WERI-Rb-1 (cell line): Measurements from ENCODE around the gene GADL1.

Experiments used
- DNase-seq: peaks from one replicate; pipeline ENCODE4 v3.0.0-alpha.2; 2020
- H3K27ac ChIP-seq: fragments of 250-450 bp; sonication (Bioruptor Pico); 2 replicates; pipeline ENCODE4 v1.5.1; 2020; ENCODE audit warnings: mild to moderate bottlenecking, moderate library complexity
- H3K27me3 ChIP-seq: fragments of 250-450 bp; sonication (Bioruptor Pico); 2 replicates; pipeline ENCODE4 v1.5.1; 2021; ENCODE audit warnings: mild to moderate bottlenecking, low read depth, moderate library complexity; ENCODE audit not compliant: insufficient read depth, severe bottlenecking
- H3K36me3 ChIP-seq: fragments of 250-450 bp; sonication (Bioruptor Pico); 2 replicates; pipeline ENCODE4 v1.5.1; 2020; ENCODE audit warnings: mild to moderate bottlenecking, moderate library complexity
- H3K4me3 ChIP-seq: 2 replicates; pipeline ENCODE4 v1.5.1; 2011; ENCODE audit warnings: low read depth, mild to moderate bottlenecking, control low read depth, low read length
- H3K9me3 ChIP-seq: fragments of 250-450 bp; sonication (Bioruptor Pico); 2 replicates; pipeline ENCODE4 v1.5.1; 2021; ENCODE audit warnings: mild to moderate bottlenecking, moderate library complexity; ENCODE audit not compliant: severe bottlenecking
- TF ChIP-seq, protein P1 (sequence below): IDR thresholded peaks from 2 replicates; pipeline ENCODE4 v1.5.1; 2011; ENCODE audit warnings: low read depth, mild to moderate bottlenecking, control low read depth, inconsistent platforms, low read length

GADL1 gene

GRCh38 chr3:30713885-30714503 lies 180.5 kb downstream of the GADL1 start:
- DNase-seq: no peak
- Histone ChIP-seq H3K9me3 (no peaks in the 10 kb centered on the region), H3K27me3 (no peaks in the 10 kb centered on the region), H3K4me3 (no peak overlapping the region), H3K27ac (no peak overlapping the region), H3K36me3 (no peaks in the 10 kb centered on the region)
- TF ChIP-seq, protein P1, sequence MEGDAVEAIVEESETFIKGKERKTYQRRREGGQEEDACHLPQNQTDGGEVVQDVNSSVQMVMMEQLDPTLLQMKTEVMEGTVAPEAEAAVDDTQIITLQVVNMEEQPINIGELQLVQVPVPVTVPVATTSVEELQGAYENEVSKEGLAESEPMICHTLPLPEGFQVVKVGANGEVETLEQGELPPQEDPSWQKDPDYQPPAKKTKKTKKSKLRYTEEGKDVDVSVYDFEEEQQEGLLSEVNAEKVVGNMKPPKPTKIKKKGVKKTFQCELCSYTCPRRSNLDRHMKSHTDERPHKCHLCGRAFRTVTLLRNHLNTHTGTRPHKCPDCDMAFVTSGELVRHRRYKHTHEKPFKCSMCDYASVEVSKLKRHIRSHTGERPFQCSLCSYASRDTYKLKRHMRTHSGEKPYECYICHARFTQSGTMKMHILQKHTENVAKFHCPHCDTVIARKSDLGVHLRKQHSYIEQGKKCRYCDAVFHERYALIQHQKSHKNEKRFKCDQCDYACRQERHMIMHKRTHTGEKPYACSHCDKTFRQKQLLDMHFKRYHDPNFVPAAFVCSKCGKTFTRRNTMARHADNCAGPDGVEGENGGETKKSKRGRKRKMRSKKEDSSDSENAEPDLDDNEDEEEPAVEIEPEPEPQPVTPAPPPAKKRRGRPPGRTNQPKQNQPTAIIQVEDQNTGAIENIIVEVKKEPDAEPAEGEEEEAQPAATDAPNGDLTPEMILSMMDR: no peak

- Histone ChIP-seq H3K4me3 (no peak overlapping the region), H3K9me3 (no peaks in the 10 kb centered on the region), H3K27me3 (no peaks in the 10 kb centered on the region), H3K27ac (no peak overlapping the region), H3K36me3 (no peaks in the 10 kb centered on the region)
- TF ChIP-seq, protein P1: no peak
- DNase-seq: no peak
Measured at GRCh38 chr3:30712991-30713390, 181.5 kb downstream of the GADL1 start.

DNA sequence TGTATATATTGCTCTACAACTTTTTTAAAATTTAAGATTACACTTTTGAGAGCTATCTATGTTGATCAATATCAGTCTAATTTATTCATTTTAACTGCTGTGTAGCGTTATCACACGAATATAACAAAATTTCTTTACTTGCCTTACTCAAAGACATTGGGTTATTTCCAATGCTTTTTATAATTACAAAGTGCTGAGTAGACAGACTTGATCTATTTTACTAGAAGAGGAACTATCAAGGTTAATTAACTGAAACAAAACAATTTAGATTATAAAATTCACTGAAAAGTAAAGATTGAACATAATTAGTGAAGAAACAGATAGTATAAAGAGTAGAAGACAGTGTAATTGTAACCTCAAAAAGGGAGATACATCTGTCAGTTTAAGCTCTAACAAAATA lies 182.6 kb downstream of the GADL1 start:
- H3K9me3 ChIP-seq: no peaks in the 10 kb centered on the region
- H3K27me3 ChIP-seq: no peaks in the 10 kb centered on the region
- DNase-seq: no peak
- H3K4me3 ChIP-seq: no peak overlapping the region
- no peaks in the 10 kb centered on the region for H3K36me3 ChIP-seq
- TF ChIP-seq, protein P1: no peak
- no peak overlapping the region for H3K27ac ChIP-seq

DNA sequence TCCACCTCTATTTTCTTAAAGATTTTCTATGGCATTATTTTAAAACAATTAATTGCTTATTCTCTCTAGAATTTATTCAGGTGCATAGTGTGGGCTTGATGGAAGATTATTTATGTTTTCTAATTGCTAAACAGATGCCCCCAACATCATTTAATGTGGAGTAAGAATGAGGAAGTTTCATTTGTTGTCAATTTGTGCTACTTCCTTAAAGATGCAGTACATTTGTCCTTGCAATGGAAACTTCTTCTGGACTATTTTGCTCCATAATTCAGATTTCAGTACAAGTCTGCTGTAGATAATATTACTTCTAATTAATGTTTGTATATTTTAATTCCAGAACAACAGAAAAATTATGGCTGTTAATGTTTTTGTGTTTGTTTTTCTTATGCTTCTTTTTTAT lies 183.3 kb downstream of the GADL1 start:
- DNase-seq: no peak
- Histone ChIP-seq H3K36me3 (no peaks in the 10 kb centered on the region), H3K4me3 (no peak overlapping the region), H3K27ac (no peak overlapping the region), H3K9me3 (no peaks in the 10 kb centered on the region), H3K27me3 (no peaks in the 10 kb centered on the region)
- TF ChIP-seq, protein P1: no peak

- TF ChIP-seq, protein P1: no peak
- Histone ChIP-seq H3K36me3 (no peaks in the 10 kb centered on the region), H3K4me3 (no peak overlapping the region), H3K27me3 (no peaks in the 10 kb centered on the region), H3K9me3 (no peaks in the 10 kb centered on the region), H3K27ac (no peak overlapping the region)
- DNase-seq: no peak
Measured at GRCh38 chr3:30710017-30710416, 184.4 kb downstream of the GADL1 start.

GRCh38 chr3:30708472-30708871 lies 186.0 kb downstream of the GADL1 start:
- Histone ChIP-seq H3K27me3 (no peaks in the 10 kb centered on the region), H3K4me3 (no peak overlapping the region), H3K36me3 (no peaks in the 10 kb centered on the region), H3K27ac (no peak overlapping the region), H3K9me3 (no peaks in the 10 kb centered on the region)
- DNase-seq: no peak
- TF ChIP-seq, protein P1: no peak
